ENCODE measurements around the gene CAGE1.

Gene CAGE1

DNA sequence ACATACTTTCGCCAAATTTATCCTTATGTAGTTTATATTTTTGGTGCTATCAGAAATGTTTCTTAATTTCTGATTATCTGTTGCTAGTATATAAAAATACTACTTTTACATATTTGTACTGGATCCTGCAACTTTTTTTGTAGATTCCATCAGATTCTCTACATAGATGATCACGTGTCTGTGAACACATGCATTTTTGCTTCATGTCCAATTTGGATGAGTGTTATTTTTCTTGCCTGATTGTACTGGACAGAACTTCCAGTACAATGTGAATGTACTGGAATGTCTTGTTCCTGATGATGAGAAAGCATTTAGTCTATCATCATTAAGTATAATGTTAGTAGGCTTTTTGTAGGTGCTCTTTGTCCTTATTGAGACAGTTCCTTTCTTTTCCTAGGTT is 51.5 kb downstream of the CAGE1 start:
- TF ChIP-seq ZFX (IDR thresholded peaks at IDR 0.05; ENCODE audit: borderline replicate concordance): no peak
- TF ChIP-seq, protein P1, sequence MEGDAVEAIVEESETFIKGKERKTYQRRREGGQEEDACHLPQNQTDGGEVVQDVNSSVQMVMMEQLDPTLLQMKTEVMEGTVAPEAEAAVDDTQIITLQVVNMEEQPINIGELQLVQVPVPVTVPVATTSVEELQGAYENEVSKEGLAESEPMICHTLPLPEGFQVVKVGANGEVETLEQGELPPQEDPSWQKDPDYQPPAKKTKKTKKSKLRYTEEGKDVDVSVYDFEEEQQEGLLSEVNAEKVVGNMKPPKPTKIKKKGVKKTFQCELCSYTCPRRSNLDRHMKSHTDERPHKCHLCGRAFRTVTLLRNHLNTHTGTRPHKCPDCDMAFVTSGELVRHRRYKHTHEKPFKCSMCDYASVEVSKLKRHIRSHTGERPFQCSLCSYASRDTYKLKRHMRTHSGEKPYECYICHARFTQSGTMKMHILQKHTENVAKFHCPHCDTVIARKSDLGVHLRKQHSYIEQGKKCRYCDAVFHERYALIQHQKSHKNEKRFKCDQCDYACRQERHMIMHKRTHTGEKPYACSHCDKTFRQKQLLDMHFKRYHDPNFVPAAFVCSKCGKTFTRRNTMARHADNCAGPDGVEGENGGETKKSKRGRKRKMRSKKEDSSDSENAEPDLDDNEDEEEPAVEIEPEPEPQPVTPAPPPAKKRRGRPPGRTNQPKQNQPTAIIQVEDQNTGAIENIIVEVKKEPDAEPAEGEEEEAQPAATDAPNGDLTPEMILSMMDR (IDR thresholded peaks at IDR 0.05): no peak
- H3K27ac ChIP-seq: no peak overlapping the region

DNA sequence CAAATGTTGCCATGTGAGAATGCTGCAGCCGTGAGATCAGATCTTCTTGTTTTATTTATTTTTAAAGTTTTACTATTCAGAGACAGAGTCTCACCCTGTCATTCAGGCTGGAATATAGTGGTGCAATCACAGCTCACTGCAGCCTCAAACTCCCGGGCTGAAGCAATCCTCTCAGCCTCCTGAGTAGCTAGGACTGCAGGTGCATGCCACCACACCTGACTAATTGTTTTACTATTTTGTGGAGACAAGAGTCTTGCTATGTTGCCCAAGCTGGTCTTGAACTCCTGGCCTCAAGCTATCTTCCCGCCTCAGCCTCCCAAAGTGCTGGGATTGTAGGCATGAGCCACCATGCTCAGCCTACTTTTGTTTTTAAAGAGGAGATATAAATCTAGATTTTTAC is 54.0 kb downstream of the CAGE1 start:
- TF ChIP-seq, protein P1 (IDR thresholded peaks at IDR 0.05): no peak
- TF ChIP-seq ZFX (IDR thresholded peaks at IDR 0.05; ENCODE audit: borderline replicate concordance): no peak
- H3K27ac ChIP-seq: no peak overlapping the region

DNA sequence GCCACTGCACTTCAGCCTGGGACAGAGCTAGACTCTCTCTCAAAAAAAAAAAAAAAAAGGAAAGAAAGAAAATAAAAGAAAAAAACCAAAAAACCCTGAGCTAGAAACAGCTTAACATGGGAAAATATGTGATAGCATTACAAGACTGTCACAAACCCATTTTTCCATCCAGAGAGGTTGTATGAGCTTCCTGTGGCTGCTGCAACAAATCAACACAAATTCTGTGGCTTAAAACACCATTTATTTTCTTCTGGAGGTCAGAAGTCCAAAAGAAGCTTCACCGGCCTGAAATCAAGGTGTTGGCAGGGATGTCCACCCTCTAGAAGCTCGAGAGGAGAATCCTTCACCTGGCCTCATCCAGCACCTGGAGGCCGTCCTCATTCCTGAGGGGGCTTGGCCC is 54.9 kb downstream of the CAGE1 start:
- TF ChIP-seq ZFX (IDR thresholded peaks at IDR 0.05; ENCODE audit: borderline replicate concordance): no peak
- TF ChIP-seq, protein P1 (IDR thresholded peaks at IDR 0.05): no peak
- H3K27ac ChIP-seq: no peak overlapping the region

DNA sequence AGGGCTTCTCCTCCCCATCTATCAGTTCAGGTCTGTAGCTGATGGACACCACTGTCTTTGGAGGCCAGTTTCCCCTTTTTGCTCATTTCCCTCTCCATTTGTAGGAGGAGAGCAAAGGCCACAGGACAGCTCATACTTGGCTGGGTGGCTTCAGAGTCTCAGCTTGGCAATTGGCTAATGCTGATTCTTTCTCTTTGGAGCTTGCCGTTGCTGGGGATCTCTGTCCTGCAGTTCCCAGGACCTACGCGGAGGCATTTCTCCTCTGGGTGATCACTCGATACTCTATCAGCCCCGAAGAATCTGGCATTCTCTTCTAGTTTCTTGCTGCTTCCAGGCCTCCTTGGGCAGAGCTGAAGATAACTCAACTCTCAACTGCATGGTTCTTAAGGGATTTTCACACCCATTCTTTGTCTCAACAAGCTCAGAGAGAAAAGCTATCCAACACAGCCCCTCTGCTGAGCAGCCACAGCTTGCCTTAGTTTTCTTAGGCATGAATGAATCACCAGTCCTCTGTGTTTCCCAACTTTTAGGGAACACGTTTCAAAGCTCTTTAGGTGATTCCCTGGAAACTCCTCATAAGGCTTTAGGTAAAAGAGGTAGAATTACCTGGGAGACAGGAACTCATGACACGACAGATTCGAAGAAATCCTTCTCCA is 57.3 kb downstream of the CAGE1 start:
- no peak for TF ChIP-seq ZFX (IDR thresholded peaks at IDR 0.05; ENCODE audit: borderline replicate concordance)
- TF ChIP-seq, protein P1 (IDR thresholded peaks at IDR 0.05): no peak
- no peak overlapping the region for H3K27ac ChIP-seq

DNA sequence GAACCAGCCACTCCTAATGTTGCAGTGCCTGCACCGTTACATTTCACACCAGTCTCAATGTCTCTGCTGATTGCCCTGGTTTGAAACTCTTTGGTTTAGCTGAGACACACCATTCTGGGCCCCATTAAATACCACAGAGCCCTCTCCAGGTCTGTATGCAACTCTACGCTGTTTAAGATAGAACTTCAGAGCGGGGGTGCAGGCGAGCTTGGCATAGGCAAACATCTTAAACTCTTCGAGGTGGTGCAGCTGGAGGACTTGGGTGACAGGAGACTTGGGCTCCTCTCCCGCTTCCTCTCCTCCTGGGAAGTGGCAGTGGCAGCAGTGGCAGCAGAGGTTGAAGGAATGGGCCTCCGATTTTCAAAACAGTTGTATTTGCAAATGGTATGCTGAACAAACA is 58.1 kb downstream of the CAGE1 start:
- no peak for TF ChIP-seq ZFX (IDR thresholded peaks at IDR 0.05; ENCODE audit: borderline replicate concordance)
- TF ChIP-seq, protein P1 (IDR thresholded peaks at IDR 0.05): no peak
- no peak overlapping the region for H3K27ac ChIP-seq

DNA sequence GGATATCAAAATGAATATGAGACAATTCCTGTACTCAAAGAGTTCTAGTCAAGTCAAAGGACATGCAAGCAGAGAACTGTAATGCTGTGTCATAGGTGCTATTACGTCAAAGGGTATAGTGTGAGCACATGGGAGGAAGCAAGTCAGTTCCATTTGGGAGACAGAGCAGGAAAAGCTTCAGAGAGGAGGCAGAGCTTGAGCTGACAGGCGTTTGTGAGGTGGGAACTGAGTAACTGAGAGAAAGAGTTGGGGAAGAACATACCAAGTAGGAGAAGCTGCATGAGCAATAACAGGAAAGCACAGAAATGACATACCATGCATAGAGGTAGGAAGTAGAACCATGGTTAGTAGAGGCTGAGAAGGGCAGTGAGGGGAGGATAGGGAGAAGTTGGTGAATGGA is 61.3 kb downstream of the CAGE1 start:
- no peak overlapping the region for H3K27ac ChIP-seq
- TF ChIP-seq, protein P1 (IDR thresholded peaks at IDR 0.05): no peak
- TF ChIP-seq ZFX (IDR thresholded peaks at IDR 0.05; ENCODE audit: borderline replicate concordance): no peak

DNA sequence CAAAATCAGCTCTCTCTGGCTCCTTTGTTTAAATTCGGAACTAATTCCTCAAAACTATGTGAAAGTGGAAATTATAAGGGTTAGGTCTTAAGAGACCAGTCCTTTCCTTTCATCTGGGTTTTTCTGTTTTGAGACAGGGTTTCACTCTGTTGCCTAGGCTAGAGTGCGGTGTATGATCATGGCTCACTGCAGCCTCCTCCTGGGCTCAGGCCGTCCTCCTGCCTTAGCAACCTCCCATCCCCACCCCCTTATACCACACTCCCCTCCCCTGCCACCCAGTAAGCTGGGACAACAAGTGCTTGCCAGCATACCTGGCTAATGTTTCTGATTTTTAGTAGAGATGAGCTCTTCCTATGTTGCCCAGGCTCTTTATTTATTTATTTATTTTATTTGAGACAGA is 63.8 kb downstream of the CAGE1 start:
- no peak for TF ChIP-seq ZFX (IDR thresholded peaks at IDR 0.05; ENCODE audit: borderline replicate concordance)
- TF ChIP-seq, protein P1 (IDR thresholded peaks at IDR 0.05): no peak
- no peak overlapping the region for H3K27ac ChIP-seq
